Measurements from ENCODE around the gene SDK1.

SDK1 gene

DNA sequence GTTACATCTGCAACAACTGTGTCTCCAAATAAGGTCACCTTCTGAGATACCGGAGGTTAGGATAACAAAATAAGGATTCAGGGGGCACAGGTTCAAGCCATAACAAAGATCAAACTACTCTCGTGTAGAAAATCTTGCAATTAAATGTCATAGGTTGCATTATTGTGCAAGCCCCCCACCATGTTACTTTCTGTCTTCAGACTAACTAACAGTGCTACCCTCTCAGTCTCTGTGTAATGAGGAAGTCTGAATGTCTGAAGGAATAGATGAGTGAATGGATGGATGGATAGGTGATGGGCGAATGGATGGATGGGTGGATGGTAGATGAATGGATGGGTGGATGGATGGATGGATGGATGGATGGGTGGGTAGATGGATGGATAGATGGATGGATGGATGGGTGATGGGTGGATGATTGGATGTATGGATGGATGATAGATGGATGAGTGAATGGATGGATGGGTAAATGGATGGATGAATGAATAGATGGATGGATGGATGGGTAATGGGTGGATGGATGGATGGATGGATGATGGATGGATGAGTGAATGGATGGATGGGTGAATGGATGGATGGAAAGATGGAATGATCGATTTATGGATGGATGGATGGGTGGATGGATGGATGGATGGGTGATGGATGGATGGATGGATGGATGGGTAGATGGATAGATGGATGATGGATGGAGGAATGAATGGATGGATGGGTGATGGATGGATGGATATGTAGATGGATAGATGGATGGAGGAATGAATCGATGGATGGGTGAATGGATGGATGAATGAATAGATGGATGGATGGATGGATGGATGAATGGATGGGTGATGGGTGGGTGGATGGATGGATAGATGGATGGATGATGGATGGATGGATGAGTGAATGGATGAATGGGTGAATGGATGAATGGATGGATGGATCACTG is 823.8 kb downstream of the SDK1 start:
- DNase-seq, result no peak

GRCh38 chr7:4127909-4128560 is 827.0 kb downstream of the SDK1 start:
- no peak for DNase-seq

DNA sequence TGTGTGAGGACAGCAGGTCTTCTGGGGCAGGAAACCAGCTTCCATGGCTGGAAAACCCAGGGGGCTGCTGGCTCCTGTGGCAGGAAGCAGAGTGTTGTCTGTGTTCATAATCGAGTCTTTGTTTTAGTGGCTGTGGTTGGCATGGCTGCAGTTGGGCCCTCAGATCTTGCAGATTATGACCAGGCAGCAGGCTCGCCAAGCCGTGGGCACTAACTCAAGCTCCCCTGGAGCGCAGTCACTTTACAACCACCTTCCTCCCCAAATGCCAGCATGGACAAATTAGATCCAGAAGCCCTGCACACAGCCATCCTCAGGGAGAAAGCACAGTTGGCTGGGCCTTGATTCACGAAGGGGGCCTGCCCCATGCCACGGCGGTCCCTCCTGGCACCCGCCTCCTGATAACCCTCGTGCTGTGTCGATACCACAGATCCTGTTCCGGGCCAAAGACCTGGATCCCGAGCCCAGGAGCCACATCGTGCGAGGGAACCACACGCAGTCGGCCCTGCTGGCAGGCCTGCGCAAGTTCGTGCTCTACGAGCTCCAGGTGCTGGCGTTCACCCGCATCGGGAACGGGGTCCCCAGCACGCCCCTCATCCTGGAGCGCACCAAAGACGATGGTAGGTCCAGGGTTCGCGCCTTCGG is 828.5 kb downstream of the SDK1 start:
- DNase-seq, result no peak

DNA sequence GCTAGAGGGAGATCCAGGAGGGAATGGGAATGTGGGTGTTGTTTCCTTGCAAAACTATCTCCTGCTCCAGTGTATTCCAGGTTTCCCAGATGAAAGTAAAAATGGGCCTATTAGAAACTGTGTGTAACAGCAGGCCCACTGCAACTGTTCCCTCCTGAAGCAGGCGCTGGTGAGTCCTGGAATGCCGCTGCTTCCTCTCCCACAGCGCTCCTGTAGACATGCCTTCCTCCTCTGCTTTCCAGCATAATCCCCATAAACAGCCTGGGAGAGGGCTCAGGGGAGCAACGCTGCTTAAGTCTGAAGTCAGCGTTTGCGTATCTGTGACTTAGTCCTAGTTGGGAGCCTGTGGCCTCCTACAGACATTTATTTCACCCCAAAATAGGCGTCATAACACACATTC is 830.0 kb downstream of the SDK1 start:
- DNase-seq, result no peak

GRCh38 chr7:4132221-4132620 is 831.2 kb downstream of the SDK1 start:
- no peak for DNase-seq

DNA sequence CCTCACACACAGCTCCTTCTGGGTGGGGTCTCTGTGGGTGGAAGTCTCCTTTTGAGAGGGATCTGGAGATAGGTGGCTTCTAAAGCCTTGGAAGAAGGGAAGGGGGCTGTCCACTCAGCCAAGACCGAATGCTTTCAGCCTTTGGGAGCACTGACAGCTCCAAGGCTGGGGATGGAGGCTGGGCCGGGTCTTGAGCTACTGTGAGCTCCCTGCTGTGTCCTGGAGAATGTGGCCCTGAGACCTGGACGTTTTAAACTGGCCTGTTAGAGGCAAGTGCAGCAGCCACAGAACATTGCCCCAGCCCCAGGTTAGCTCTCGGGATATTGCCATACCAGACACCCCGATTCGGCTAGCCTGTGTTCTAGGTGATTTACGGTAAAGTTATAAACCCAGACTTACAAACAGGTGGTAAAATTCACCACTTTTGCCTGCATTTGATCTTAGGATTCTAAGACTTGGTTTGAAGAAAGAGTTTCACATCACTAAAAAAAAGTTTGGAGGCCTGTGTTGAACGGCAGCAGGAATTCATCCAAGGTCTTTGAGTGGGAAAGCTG is 832.5 kb downstream of the SDK1 start:
- no peak for DNase-seq

DNA sequence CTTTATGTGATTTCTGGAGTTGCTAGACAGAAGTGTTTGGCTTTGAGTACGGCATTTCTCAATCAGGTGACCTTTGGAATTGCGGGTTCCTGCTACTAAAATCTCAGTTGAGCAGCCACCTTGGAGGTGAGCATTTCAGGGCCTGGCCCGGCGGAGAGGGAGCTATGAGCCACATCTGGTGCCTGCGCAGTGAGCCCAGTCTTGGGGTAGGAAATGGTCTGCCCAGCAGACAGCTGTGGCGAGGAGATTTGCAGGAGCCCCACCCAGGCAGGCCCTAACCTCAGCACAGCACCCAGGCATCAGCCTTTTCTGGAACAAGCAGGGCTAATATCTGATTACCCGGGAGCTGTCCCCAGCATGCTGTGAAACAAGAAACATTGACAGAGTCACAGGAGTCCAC is 833.2 kb downstream of the SDK1 start:
- no peak for DNase-seq

DNA sequence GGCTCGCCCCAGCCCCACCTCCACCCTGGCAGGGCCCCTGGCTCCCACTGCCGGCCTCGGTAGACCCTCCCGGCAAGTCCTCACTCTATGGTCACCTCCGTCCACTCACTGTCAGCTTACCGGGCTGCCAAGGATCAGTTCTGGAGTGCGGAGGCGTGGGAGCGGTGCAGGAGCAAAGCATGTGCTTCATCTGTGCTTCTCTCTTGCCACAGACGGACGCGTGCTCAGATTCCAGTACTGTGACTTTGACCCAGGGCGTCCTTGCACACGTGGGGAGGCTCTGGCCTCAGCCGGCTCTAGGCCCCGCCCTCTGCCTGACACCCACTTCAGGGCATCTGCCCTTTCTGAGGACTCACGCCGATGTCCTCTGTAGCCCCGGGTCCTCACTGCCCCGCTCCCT is 833.6 kb downstream of the SDK1 start:
- no peak for DNase-seq

- no peak for DNase-seq
Observed at GRCh38 chr7:4135301-4135700, 834.2 kb downstream of the SDK1 start.

- no peak for DNase-seq
Observed at GRCh38 chr7:4136036-4136435, 835.0 kb downstream of the SDK1 start.

- no peak for DNase-seq
Observed at GRCh38 chr7:4136501-4137110, 835.6 kb downstream of the SDK1 start.

- no peak for DNase-seq
Observed at GRCh38 chr7:4137552-4137951, 836.5 kb downstream of the SDK1 start.

DNA sequence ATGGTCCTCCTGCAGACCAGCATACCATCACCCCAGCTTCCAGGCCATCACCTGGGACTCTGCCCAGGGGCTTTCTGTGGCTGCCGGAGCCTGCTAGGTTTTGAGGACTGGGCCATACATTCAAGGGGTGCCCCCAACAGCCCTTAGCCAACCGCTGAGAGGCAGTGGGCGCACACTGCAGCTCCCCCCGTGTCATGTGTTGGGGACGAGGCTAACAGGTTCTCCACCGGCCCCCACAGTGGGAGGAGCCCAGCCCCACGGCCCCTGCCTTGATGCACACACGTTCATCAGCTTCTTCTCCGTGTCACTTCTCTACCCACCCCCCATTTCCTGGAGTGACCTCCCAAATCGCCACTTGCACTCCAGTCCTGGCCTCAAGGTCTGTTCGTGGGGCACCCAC is 837.8 kb downstream of the SDK1 start:
- no peak for DNase-seq

DNA sequence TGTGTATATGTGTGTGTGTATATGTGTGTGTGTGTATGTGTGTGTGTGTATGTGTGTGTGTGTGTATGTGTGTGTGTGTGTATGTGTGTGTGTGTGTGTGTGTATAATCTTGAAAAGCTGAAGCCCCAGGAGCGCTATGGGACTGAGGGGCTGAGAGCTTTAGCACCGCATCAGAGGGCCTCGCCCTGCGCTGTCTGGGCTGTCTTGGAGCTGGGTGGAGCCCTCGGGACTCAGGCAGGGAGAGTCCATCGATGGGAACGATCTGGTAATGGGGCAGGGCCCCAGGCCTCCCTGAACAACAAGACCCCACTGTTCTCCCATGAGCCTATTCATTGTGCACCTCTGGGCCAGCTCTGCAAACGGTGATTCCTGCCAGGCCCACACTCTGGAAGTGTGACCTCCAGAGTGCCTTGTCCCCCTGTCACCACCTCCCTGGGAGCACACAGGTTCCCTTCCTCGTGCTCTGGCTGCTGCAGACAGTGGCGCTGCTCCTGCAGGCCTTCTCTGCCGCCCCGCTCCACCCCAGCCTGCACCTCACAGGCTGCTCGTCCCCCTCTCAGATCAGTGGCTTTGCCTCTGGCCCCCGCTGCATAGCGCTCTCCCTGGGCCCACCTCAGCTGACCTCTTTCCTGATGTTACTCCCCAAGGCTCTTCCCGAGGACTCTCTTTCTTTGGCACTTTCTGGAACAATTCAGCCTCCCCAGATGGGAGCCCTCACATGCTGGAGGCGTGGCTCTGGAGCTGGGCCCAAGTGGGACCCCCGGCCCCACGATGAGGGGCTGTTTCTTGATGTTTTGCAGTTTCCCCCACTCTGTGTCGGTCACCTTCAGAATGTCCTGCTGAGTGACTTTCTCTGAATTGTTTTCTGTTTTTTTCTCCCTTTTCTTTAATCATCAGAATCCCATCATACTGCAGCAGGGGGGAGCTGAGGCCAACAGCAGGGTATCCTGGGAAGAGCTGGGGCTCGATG is 838.9 kb downstream of the SDK1 start:
- DNase-seq, result no peak

DNA sequence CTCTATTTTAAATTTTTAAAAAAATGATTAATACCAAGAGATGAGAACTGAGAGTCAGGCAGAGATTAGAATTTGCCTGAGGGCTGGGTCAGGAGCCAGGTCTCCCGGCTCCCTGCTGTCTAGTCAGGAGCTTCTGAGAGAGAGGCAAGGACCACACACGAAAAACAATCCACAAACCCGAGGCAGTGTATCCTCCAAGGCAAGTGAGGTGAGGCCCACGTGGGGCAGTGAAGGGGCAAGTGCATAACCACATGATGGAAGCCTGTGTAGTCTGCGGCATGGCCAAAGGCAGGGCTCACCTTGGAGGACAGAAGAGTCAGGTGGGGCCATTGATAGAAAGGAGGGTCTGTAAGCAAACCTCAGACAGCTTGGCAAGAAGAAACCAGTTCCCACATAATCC is 839.9 kb downstream of the SDK1 start:
- no peak for DNase-seq

- DNase-seq, result no peak
Observed at GRCh38 chr7:4143006-4143405, 842.0 kb downstream of the SDK1 start.

- DNase-seq, result no peak
Observed at GRCh38 chr7:4143511-4144171, 842.6 kb downstream of the SDK1 start.

DNA sequence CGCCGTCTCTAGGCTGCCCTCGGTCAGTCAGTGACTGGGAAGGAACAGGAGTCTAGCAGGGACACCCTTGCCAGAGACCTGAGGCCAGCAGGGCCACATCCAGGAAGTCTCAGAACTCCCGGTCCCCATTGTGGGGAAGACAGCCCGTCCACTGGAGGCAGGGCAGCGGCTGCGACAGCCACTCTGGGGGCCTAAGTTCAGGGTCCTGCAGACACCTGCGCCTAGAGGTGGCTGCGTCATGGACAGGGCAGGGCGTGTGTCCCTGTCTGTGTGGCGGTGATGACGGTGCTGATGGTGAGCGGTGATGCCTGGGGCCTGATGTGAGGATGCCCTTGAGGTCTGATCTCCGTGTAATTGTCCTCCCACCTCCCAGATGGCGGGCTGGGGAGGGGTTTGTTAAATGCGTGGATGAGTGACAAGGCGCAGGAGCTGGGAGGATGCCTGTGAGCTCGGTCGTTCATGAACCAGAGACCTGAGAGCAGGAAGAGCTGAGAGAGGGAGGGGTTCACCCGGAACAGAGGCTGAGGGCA is 843.2 kb downstream of the SDK1 start:
- no peak for DNase-seq

- DNase-seq, result no peak
Observed at GRCh38 chr7:4144811-4145510, 843.9 kb downstream of the SDK1 start.

DNA sequence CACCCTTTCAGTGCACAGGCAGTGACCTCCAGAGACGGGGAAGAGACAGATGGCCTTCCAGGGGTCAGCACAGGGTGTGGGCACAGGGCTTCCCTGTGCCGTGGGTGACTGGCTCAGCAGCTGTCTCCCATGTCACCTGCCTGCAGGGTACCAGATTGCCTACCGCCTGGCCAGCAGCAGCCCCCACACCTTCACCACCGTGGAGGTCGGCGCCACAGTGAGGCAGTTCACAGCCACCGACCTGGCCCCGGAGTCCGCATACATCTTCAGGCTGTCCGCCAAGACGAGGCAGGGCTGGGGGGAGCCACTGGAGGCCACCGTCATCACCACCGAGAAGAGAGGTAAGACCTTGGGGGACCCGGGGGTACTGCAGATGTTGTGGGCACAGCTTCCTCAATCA is 844.5 kb downstream of the SDK1 start:
- no peak for DNase-seq

Measured in NCI-H774 (cell line).